ENCODE data around the gene PLVAP. TPM values are rescaled to one million over a fixed set of nuclear protein-coding genes. Genes with fewer than 3 reads are reported as not detected.
A peak's percentile ranks its signal among the peaks of the same experiment; 100 is the strongest.

The PLVAP gene
- under 1 TPM in 1 of 2 experiments, not detected in 1; 0.68 TPM for total RNA-seq

- peaks cover 4% of the 10 kb centered on the region for H3K4me1 Mint-ChIP-seq
- ATAC-seq (ENCODE audit: low read depth): no peak
- no peak within 1 kb of the TSS for H3K27ac Mint-ChIP-seq
- no peak for DNase-seq
- peaks cover 3% of the 10 kb centered on the region for H3K9me3 Mint-ChIP-seq
- POLR2A ChIA-PET: no interaction called here
- no peak within 1 kb of the TSS for H3K4me3 Mint-ChIP-seq
- H3K27me3 Mint-ChIP-seq: peaks cover 14% of the 10 kb centered on the region
- H3K36me3 Mint-ChIP-seq: peaks cover 2% of the 10 kb centered on the region
Observed at GRCh38 chr19:17376935-17377600, at the start of gene PLVAP. TSS of gene PLVAP (minus strand) at chr19:17377342. CDS start at chr19:17377288, 54 bp downstream.

- Mint-ChIP-seq H3K4me1 (peaks cover 4% of the 10 kb centered on the region), H3K4me3 (no peak overlapping the region), H3K27me3 (no peaks in the 10 kb centered on the region), H3K9me3 (no peaks in the 10 kb centered on the region), H3K36me3 (peaks cover 8% of the 10 kb centered on the region), H3K27ac (no peak overlapping the region)
- ATAC-seq (ENCODE audit: low read depth): peak; percentile 27
- POLR2A ChIA-PET: no interaction called here
- no peak for DNase-seq
Observed at GRCh38 chr19:17424743-17425365, 47.7 kb upstream of the PLVAP start.

- POLR2A ChIA-PET: no interaction called here
Observed at GRCh38 chr19:17423429-17424208, 46.5 kb upstream of the PLVAP start.

GRCh38 chr19:17421942-17422341, 44.8 kb upstream of the PLVAP start:
- Mint-ChIP-seq H3K4me3 (no peak overlapping the region), H3K4me1 (peaks cover 10% of the 10 kb centered on the region), H3K27me3 (no peaks in the 10 kb centered on the region), H3K27ac (no peak overlapping the region), H3K9me3 (no peaks in the 10 kb centered on the region), H3K36me3 (peaks cover 9% of the 10 kb centered on the region)
- DNase-seq (no peak), ATAC-seq (ENCODE audit: low read depth) (no peak)
- POLR2A ChIA-PET: no interaction called here

More at GRCh38 chr19:17423429-17424208, 46.5 kb upstream of the PLVAP start:
- no peaks in the 10 kb centered on the region for H3K9me3 Mint-ChIP-seq
- DNase-seq: no peak
- peaks cover 9% of the 10 kb centered on the region for H3K4me1 Mint-ChIP-seq
- H3K27ac Mint-ChIP-seq: no peak overlapping the region
- no peak overlapping the region for H3K4me3 Mint-ChIP-seq
- H3K36me3 Mint-ChIP-seq: peaks cover 8% of the 10 kb centered on the region
- H3K27me3 Mint-ChIP-seq: no peaks in the 10 kb centered on the region
- no peak for ATAC-seq (ENCODE audit: low read depth)

- peak; percentile 60 for DNase-seq
- Mint-ChIP-seq H3K36me3 (peaks cover 10% of the 10 kb centered on the region), H3K27me3 (no peaks in the 10 kb centered on the region), H3K4me3 (peak overlapping the region; percentile 96), H3K9me3 (no peaks in the 10 kb centered on the region), H3K27ac (peak overlapping the region; percentile 80), H3K4me1 (peaks cover 10% of the 10 kb centered on the region)
- peak; percentile 45 for ATAC-seq (ENCODE audit: low read depth)
- POLR2A ChIA-PET: interaction anchor here (5.7 kb wide), 1 partner anchor 16 kb away, joined by 64 read pairs; the partner anchor contains the start of gene BST2
Observed at GRCh38 chr19:17420475-17420924, 43.4 kb upstream of the PLVAP start.

GRCh38 chr19:17419621-17420474, 42.7 kb upstream of the PLVAP start, which contains the start of gene MVB12A:
TSS of gene MVB12A (plus strand) at chr19:17420047. CDS start at chr19:17420136, 89 bp downstream.
- ATAC-seq (ENCODE audit: low read depth): peak; percentile 84
- Mint-ChIP-seq H3K9me3 (no peaks in the 10 kb centered on the region), H3K36me3 (peaks cover 10% of the 10 kb centered on the region), H3K4me1 (peaks cover 10% of the 10 kb centered on the region), H3K27me3 (no peaks in the 10 kb centered on the region), H3K27ac (peak within 1 kb of the TSS; percentile 93), H3K4me3 (peak within 1 kb of the TSS; percentile 96)
- DNase-seq: peak; percentile 94
- POLR2A ChIA-PET: interaction anchor here (0.5 to 5.7 kb wide), 11 partner anchors 15 to 925 kb away, joined by 3 to 64 read pairs (median 4); partner anchors contain the start of genes ANO8, BST2, DDA1 and OCEL1

GRCh38 chr19:17419154-17419620, 42.0 kb upstream of the PLVAP start:
- no peaks in the 10 kb centered on the region for H3K27me3 Mint-ChIP-seq
- H3K36me3 Mint-ChIP-seq: peaks cover 10% of the 10 kb centered on the region
- peaks cover 11% of the 10 kb centered on the region for H3K4me1 Mint-ChIP-seq
- peak overlapping the region; percentile 93 for H3K27ac Mint-ChIP-seq
- ATAC-seq (ENCODE audit: low read depth) (no peak), DNase-seq (no peak)
- H3K4me3 Mint-ChIP-seq: peak overlapping the region; percentile 96
- H3K9me3 Mint-ChIP-seq: no peaks in the 10 kb centered on the region
- POLR2A ChIA-PET: interaction anchor here (0.5 to 5.7 kb wide), 13 partner anchors 14 to 1954 kb away, joined by 3 to 64 read pairs (median 4); partner anchors contain the start of genes ANO8, BST2, DDA1 and OCEL1

- peak overlapping the region; percentile 93 for H3K27ac Mint-ChIP-seq
- peak overlapping the region; percentile 96 for H3K4me3 Mint-ChIP-seq
- POLR2A ChIA-PET: interaction anchor here (0.6 to 5.7 kb wide), 7 partner anchors 14 to 1954 kb away, joined by 3 to 64 read pairs (median 5); partner anchors contain the start of genes BST2, DDA1 and OCEL1
- no peaks in the 10 kb centered on the region for H3K9me3 Mint-ChIP-seq
- ATAC-seq (ENCODE audit: low read depth) (no peak), DNase-seq (no peak)
- no peaks in the 10 kb centered on the region for H3K27me3 Mint-ChIP-seq
- peaks cover 12% of the 10 kb centered on the region for H3K4me1 Mint-ChIP-seq
- peaks cover 10% of the 10 kb centered on the region for H3K36me3 Mint-ChIP-seq
Observed at GRCh38 chr19:17418710-17419109, 41.6 kb upstream of the PLVAP start.

- POLR2A ChIA-PET: interaction anchor here (5.7 kb wide), 1 partner anchor 10 kb away, joined by 64 read pairs; the partner anchor contains the start of gene BST2
- peaks cover 15% of the 10 kb centered on the region for H3K36me3 Mint-ChIP-seq
- DNase-seq: no peak
- ATAC-seq (ENCODE audit: low read depth): no peak
- no peak overlapping the region for H3K27ac Mint-ChIP-seq
- no peaks in the 10 kb centered on the region for H3K27me3 Mint-ChIP-seq
- peaks cover 18% of the 10 kb centered on the region for H3K4me1 Mint-ChIP-seq
- H3K9me3 Mint-ChIP-seq: no peaks in the 10 kb centered on the region
- H3K4me3 Mint-ChIP-seq: no peak overlapping the region
Observed at GRCh38 chr19:17415121-17415520, 38.0 kb upstream of the PLVAP start.

GRCh38 chr19:17414097-17414496, 37.0 kb upstream of the PLVAP start:
- no peaks in the 10 kb centered on the region for H3K9me3 Mint-ChIP-seq
- H3K27ac Mint-ChIP-seq: no peak overlapping the region
- H3K4me3 Mint-ChIP-seq: no peak overlapping the region
- ATAC-seq (ENCODE audit: low read depth) (no peak), DNase-seq (no peak)
- peaks cover 16% of the 10 kb centered on the region for H3K36me3 Mint-ChIP-seq
- H3K4me1 Mint-ChIP-seq: peaks cover 18% of the 10 kb centered on the region
- no peaks in the 10 kb centered on the region for H3K27me3 Mint-ChIP-seq
- POLR2A ChIA-PET: interaction anchor here (0.9 kb wide), 1 partner anchor 19 kb away, joined by 3 read pairs; no protein-coding TSS in a partner anchor

- Mint-ChIP-seq H3K4me1 (peaks cover 21% of the 10 kb centered on the region), H3K4me3 (no peak overlapping the region), H3K27me3 (no peaks in the 10 kb centered on the region), H3K27ac (no peak overlapping the region), H3K9me3 (no peaks in the 10 kb centered on the region), H3K36me3 (peaks cover 14% of the 10 kb centered on the region)
- POLR2A ChIA-PET: no interaction called here
- DNase-seq (no peak), ATAC-seq (ENCODE audit: low read depth) (no peak)
Observed at GRCh38 chr19:17411801-17412200, 34.7 kb upstream of the PLVAP start.

- ATAC-seq (ENCODE audit: low read depth): no peak
- H3K36me3 Mint-ChIP-seq: peaks cover 14% of the 10 kb centered on the region
- POLR2A ChIA-PET: no interaction called here
- H3K4me3 Mint-ChIP-seq: no peak overlapping the region
- no peaks in the 10 kb centered on the region for H3K9me3 Mint-ChIP-seq
- no peak overlapping the region for H3K27ac Mint-ChIP-seq
- no peaks in the 10 kb centered on the region for H3K27me3 Mint-ChIP-seq
- H3K4me1 Mint-ChIP-seq: peaks cover 26% of the 10 kb centered on the region
- no peak for DNase-seq
Observed at GRCh38 chr19:17409990-17410389, 32.8 kb upstream of the PLVAP start.

All from activated naive CD8-positive, alpha-beta T cell treated with anti-CD3 and anti-CD28 coated beads, Interleukin-2, amount 10 ng/mL, durations not matched to agents 7 days and 5 days (primary cell).